GM15510 (cell line): ENCODE data around the gene SLC37A1.

Source experiments
- POLR2A ChIP-seq: IDR thresholded peaks from 3 replicates; pipeline ENCODE4 v1.6.1; 2011; ENCODE audit warnings: borderline replicate concordance; ENCODE audit not compliant: insufficient read length; ENCODE audit errors: extremely low read depth

Gene SLC37A1

GRCh38 chr21:42538479-42539275 lies 25.0 kb downstream of the SLC37A1 start:
- no peak for TF ChIP-seq POLR2A

GRCh38 chr21:42539342-42539741 lies 25.7 kb downstream of the SLC37A1 start:
- TF ChIP-seq POLR2A = no peak

- no peak for TF ChIP-seq POLR2A
These were observed 26.3 kb downstream of the SLC37A1 start for GRCh38 chr21:42539931-42540343.

GRCh38 chr21:42540396-42540795 lies 26.7 kb downstream of the SLC37A1 start:
- no peak for TF ChIP-seq POLR2A

GRCh38 chr21:42541174-42541573 lies 27.5 kb downstream of the SLC37A1 start:
- no peak for TF ChIP-seq POLR2A

- no peak for TF ChIP-seq POLR2A
These were observed 28.0 kb downstream of the SLC37A1 start for GRCh38 chr21:42541618-42542017.

GRCh38 chr21:42542196-42542595 lies 28.5 kb downstream of the SLC37A1 start:
- no peak for TF ChIP-seq POLR2A

- TF ChIP-seq POLR2A = no peak
These were observed 28.9 kb downstream of the SLC37A1 start for GRCh38 chr21:42542596-42542995.

- TF ChIP-seq POLR2A = no peak
These were observed 29.6 kb downstream of the SLC37A1 start for GRCh38 chr21:42543106-42543847.

- TF ChIP-seq POLR2A = no peak
These were observed 30.9 kb downstream of the SLC37A1 start for GRCh38 chr21:42544544-42544943.

GRCh38 chr21:42545317-42545716 lies 31.7 kb downstream of the SLC37A1 start:
- no peak for TF ChIP-seq POLR2A

- no peak for TF ChIP-seq POLR2A
These were observed 32.1 kb downstream of the SLC37A1 start for GRCh38 chr21:42545745-42546144.

GRCh38 chr21:42546433-42546832 lies 32.8 kb downstream of the SLC37A1 start:
- TF ChIP-seq POLR2A = no peak

GRCh38 chr21:42547001-42547905 lies 33.6 kb downstream of the SLC37A1 start:
- no peak for TF ChIP-seq POLR2A

- no peak for TF ChIP-seq POLR2A
These were observed 34.3 kb downstream of the SLC37A1 start for GRCh38 chr21:42547906-42548365.
